Stimulated activated CD8-positive, alpha-beta memory T cell treated with anti-CD3 and anti-CD28 coated beads, Interleukin-2, amount 100 ng/mL, for 48 hours (primary cell): ENCODE measurements around the gene MRPL58.
A peak's percentile ranks its signal among the peaks of the same experiment; 100 is the strongest.

ENCODE experiments used
- DNase-seq, 2 donors: peaks; one replicate each; pipeline ENCODE4 v3.0.0-alpha.2; 2020; ENCODE audit warnings: low read depth in 2 of 2

Gene MRPL58

DNA sequence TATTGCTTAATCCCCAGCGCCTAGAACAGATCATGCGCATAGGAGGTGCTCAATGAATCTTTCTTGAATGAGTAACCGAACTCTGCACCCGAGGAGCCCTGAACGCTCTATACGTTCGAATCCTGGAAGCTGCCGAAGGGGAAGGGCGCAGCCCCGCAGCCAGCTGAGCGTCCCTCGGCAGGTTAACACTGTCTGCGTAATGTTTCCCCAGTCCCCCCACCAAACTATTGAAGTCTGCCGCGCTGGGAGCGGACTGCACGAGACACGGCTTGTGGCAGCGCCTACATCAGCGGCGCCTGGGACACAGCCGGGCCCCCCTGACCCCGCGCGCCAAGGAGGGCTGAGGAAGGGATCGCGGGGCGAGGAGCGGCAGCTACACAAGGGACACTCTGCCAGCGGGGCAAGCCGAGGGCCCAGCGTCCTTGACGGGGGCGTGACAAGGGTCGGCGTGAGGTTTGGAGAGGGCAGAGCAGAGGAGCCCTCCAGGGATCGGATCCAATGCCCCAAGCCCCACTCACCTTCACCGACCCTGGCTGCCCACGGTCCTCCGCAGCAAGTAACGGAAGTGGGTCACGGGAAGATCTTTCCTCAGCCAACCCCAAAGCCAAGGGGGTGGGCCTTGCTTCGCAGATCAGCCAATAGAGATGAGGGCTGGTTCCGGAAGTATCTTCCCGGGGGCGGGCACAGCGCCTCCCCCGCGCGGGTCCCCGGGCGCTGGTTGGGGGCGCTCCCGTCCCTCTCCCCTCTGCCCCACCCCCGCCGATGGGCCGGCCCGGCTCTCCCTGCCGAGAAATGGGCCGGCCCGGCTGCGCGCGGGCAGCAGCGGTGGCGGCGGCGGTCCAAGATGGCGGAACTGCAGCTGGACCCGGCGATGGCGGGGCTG, 34.2 kb downstream of the MRPL58 start, which contains the start of the genes ATP5PD and KCTD2:
Gene ATP5PD, minus strand, starts transcription at position 563 of the 883 bp plus-strand sequence. CDS start 4,319 bp downstream, outside the sequence.
Gene KCTD2, plus strand, starts transcription at position 819 of the 883 bp plus-strand sequence. Its CDS starts 26 bp downstream, at position 845.
- DNase-seq, result peak; percentile 92 to 97

DNA sequence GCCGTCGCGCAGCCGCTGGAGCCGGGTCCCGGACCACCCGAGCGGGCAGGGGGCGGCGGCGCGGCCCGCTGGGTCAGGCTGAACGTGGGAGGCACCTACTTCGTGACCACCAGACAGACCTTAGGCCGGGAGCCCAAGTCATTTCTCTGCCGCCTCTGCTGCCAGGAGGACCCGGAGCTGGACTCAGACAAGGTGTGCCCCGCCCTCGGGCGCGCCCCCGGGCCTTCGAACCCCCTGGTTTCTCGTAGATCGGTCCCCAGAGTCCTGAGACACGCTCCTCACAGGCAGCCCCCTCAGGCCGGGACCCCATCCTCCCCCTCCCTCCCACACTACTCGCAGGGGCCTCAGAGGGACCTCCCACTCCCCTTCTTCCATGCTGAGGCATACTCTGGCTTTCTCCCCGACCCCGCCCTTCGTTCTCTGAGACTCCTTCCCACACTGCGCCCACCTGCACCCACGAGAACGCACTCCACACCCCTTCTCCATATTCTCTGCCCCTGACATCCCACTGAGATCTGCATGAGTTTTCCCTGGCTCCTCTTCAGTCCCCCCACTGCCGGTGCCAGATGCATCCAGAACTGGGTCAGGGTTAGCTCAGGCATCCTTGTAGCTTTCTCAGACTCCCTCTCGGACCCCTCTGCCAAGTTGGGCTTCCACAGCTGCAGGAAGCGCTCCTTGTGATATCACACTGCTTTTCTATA, 35.1 kb downstream of the MRPL58 start:
- no peak for DNase-seq

DNA sequence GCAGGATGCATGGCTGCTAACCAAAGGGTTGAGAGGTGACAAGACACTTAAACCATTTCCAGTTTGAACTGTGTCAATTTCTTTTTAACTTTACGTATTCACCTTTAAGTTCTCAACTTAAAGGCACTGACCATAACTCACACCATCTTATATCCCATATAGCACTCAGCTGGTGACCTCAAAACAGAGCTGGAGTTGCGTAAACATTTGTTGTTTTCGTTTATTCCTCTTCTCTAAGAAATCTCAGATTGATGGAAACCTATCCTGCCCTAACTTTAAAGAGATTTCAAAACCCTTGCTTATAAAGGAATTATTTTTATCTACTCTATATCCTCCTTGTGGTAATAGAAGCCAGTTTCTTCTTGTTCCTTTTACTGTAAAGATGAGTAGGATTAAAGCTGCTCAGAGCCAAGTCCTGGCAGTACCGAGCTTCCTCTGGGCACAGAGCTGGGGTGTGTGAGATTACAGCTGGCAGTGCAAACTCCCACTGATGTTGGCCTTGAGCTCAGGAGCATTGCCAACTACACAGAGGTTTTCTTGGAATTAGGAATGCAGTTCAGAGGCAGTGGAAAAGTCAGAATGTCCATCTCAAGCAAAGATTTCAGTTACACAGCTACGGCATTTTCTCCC, 35.9 kb downstream of the MRPL58 start:
- DNase-seq, result no peak

DNA sequence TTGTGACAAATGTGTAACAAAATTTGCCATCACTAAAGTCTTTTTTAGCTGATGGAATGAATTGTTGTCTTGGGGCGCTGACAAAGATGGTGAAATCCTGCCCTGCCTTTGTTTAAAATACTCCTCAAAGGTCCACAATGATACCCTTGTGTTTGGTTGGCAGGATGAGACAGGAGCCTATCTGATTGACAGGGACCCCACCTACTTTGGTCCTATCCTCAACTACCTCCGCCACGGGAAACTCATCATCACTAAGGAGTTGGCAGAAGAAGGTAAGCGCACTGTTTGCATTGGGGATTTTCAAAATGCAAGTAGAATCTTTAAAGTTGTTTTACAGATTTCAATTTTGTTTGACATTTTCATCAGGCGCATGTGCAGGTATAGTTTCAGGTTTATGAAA, 36.6 kb downstream of the MRPL58 start:
- DNase-seq, result no peak

DNA sequence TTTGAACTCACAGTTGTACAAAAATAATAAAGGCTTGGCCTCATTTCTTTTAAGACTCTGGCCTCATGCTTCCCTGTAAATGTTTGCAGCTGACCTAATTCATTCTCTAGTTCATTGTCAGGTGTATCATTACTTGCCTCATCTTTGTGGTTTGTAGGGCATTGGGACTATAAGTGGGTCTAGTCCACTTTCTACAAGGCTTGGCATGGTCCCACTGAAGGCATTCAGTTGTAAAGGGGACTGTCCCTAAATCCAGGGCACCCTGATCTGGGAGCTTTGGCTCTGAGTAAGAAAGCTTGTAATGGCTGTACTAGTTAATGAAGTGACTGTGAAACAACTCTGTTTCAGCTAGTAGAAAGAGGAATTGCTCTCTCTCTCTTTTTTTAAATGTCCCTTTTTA, 37.2 kb downstream of the MRPL58 start:
- no peak for DNase-seq

DNA sequence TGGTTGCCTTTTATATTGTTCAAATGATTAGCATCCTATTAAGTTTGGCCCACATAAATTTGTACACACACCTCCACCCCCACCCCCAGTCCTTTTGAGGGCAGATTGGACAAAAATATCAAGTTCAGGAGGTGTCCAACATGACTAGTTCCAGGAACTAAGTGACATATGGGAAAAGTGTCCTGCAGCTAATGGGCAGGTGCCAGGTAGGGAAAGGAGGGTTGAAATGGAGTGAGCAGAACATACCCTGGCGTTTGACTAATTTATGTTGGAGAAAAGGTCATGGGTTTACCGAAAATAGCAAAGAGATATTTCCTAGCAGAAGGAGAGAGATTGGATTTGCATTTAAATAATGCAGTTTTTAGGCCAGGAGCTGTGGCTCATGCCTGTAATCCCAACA, 39.5 kb downstream of the MRPL58 start:
- DNase-seq, result no peak

DNA sequence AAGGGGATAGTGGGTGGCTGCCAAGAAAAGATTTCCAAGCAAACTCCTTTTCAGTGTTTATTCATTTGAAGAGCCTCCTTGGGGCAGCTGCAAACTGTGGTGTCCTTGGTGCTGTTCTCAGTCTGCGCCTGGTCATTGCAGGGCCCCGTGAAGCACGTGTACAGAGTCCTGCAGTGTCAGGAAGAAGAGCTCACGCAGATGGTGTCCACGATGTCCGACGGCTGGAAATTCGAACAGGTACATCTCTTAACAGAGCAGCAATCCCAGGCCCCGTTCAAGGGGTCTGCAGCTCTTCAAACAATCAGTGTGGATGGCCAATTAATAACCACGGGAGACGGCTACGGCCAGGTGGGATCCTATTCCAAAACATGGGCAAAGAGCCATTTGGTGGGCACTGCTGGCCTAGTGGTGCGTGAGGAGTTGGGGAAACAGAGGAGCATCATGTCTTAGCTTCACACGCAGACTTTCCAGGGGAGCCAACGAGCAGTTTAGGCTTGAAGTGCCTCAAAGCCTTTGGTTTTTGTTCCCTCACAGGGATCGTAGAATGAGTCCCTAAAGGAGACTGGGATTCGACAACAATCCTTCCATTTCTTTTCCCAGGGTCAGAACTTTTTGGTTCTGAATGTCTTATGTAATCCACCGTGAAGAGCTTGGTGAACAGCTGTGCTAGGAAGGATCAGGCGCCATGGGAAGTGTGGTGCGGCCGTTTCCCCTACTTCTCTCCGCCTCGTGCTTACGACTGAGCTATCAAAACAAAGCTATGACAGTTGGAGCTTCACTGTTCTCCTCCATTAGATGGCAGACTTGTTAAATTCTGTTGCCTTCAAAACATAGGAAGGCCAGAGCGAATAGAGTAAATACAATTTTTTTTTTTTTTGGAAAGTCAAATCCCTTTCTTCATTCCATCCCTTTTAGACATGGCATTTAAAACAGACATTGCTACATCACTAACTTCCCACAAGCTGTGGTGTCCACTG, 47.2 kb downstream of the MRPL58 start:
- DNase-seq, result no peak

DNA sequence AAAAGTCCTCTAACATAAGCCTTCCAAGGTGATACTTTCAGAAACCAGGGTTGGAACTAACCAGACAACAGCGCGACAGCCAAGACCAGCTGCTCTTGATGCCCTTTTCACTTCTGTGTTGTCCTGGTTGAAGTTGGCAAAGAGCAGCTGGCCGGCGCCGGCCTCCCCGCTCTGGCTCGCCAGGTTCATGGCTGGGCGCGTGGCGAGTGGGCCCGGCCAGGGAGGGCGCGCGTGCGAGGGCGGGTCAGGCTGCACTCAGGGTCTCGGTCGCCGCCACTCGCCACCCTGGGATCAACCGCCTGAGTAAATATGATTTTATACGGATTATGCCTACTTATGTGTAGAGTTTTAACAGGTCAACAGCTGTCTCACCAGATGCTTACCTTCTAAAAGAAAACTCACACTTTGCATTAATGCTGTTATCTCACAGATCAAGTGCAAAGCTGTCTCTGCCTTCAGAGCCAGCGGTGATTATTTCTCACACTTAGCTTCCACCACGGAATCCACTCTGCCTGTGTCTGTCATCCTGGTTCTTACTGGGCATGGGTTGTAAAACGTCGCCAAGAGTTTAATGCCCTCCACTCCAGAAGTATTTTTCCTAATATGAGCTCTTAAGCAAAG, 48.1 kb downstream of the MRPL58 start:
- DNase-seq, result no peak

DNA sequence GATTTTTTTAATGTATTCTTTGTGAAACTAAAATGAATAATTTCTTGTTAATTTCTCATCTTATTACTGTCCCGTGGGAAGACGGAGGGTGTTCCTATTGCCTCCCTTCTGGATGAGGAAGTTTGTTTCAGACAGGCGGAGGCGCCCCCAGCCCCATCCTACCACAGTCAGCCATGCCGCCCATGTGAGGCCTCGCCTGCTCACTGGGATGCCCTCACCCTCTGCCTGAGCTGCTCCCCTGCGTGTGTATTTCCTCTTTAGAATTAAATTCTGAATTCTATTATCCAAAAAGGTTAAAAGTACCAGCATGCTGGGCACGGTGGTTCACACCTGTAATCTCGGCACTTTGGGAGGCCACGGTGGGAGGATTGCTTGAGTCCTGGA, 48.6 kb downstream of the MRPL58 start:
- no peak for DNase-seq

DNA sequence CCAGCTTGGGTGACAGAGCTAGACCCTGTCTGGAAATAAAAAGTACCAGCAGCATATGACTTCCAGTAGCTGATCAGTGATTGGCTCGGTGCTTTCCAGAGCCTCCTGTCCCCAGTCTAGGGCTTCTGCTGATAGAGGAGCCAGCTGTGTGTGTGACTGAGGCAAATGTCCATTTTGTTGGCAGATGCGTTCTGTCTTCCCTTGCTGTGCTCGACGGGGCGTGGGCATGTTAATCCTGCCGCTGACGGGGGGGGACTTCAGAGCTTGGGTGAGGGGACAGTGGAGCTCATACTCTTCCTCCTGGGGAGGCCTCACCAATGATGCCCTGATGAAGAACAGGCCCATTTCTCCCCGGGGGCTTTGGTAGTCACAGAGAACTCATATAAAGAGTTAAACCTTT, 49.1 kb downstream of the MRPL58 start:
- no peak for DNase-seq

DNA sequence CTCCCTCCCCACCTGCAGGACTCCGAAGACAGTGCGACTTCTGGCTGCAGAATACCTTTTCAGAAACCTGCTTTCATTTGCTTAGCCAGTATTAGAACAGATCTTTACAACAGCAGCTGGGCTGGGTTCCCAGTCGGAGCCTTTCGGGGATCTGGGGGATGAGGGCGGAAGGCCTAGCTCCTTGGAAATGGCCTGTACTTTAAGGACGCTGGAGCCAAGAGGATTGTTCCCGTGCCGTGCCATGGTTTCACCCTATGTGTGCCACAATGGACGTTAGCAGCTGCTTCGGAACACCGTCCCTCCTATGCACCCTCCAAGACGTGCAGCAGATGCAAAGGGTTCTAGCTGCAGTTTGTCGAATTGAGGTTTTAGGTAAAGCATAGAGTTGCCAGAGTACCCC, 50.7 kb downstream of the MRPL58 start:
- no peak for DNase-seq

DNA sequence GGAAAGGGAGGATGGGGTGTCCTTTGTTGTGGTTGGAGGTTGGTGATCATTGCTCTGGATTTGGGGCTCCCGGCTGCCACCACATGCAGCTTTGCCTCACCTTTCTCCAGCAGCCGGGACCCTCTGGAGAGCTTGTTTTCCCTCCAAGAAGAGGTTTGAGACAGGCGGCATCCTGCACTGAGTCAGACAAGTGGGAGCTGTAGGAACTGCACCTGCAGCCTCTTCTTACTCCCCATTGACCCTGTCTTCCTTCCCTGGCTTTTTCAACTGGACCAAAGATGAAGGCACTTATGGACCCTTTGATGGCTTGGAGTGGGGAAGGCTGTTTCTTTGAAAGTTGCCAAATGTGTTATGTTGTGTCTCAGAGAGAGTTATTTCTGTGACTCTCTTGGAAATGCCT, 51.2 kb downstream of the MRPL58 start:
- DNase-seq, result no peak

DNA sequence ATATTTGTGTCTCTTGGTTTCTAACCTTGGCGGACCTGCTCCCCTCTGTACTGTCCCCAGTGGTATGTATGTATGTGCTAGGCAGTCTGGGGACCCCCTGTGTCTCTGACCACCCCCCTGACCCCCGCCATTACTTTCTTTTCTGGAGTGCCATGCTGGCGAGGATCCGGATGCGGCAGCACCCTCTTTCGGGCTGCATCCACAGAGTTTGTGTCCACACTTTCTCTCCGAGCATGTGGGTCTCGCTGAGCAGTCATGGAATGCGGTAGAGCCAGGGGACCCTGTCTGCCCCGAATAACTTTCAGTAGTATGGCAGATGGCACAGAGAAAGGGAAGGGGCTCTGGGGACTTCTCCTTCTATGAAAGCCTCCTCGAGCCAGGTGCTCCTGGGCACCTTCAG, 51.6 kb downstream of the MRPL58 start:
- no peak for DNase-seq

DNA sequence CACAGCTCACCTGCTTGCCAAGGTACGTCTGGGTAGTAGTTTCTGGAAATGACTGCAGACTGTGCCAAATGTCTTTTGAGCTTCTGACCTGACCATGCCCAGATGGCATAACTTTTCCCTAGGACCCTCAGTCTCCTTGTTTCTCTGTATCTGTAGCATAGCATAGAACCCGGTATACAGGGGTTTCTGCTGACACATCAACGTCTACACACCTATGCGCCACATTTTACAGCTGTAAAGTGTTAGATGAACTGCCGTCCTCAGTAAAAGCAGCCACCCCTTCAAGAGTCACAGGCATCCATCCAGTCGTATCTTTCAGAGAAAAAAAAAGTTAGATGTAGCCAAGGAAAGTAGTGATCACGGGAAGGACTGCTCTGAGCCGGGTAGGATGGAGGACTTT, 52.0 kb downstream of the MRPL58 start:
- no peak for DNase-seq

DNA sequence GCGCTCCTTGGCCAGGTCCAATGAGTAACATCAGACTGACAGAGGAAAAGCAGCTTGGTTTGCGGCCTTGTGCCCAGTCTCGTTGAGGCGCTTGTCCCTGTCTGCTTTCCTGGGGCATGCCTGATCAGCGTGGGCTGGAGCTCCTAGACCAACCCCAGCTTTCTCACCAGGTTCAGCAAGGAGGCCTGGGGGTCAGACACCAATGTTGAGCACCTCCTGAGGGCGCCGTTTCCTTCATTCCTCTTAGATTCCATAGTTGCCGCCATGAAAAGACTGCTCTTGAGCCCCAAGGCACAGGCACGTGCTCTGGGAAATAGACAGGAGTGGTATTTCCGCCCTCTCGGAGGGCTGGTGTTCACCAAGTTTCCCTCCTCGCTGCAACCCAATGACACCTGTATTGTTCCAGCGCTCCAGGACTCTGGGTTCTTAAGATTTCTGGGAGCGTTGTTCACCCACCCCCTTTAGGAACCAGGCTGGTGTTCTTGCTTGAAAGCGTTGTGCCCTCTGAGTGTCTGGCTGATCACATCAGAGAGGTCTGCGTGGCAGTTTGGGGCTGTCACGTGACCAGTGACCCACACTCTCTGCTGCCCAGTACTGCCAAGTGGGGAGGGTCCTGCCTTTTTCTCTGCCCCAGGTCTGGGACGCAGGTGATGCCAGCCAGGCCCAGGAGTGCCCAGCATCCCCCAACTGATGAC, 52.5 kb downstream of the MRPL58 start:
- no peak for DNase-seq

DNA sequence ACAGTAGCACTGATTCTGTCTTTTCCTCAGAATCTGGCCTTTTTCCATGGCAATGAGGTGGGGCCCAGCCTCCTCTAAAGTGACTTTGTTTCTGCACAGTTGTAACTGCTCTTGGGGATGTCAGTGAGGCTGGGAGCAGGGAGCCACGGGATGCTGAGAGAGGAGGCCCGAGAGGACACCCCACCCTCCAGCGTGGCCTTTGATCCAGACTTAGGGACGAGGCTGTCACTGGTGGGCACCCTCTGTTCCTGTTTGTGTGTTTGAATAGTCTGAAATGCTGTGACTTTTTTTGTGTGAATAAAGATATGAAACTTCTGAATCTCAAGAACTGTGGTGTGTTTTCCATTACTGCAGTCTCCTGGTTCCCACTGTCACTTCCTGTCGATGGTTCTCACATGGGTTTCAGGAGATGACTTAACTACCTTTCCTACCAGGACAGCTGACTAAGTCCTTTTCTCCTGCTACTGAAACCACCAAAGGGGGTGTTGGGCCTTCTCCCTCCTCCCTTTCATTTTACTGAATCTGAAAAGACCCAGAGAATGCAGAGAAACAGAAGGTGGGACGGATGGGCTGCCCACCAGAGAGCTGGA, 53.2 kb downstream of the MRPL58 start:
- DNase-seq, result no peak

DNA sequence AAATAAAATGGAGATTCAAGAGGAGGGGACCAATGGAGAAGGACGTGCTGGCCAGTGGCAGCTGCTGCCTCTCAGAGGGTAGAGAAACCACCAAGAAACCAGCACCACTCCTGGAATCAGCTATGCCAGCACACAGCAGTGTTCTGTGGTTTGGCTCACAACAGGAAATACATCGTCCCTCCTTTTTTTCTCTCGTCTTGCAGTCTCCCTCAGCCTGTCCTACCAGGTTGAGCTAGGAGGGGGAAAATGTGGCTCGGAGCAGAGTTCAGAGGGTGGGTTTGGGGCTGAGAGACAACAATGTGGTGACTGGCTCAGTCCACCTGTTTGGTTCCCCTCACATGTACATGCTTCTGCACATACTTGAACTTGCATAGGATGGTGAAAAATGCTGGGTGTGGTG, 55.4 kb downstream of the MRPL58 start:
- no peak for DNase-seq

DNA sequence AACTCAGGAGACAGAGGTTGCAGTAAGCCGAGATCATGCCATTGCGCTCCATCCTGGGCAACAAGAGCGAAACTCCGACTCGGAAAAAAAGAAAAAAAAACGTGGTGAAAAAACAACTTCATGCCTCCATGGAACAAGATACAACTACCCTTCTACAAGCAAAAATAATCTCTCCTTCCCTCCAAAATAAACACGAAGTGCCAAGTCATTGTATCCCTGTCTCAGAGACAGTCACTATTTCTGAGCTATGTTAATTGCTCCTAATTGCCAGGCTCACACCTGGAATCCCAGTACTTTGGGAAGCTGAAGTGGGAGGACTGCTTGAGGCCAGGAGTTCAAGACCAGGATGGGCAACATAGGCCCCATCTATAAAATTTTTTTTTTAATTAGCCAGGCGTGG, 56.3 kb downstream of the MRPL58 start:
- DNase-seq, result no peak

DNA sequence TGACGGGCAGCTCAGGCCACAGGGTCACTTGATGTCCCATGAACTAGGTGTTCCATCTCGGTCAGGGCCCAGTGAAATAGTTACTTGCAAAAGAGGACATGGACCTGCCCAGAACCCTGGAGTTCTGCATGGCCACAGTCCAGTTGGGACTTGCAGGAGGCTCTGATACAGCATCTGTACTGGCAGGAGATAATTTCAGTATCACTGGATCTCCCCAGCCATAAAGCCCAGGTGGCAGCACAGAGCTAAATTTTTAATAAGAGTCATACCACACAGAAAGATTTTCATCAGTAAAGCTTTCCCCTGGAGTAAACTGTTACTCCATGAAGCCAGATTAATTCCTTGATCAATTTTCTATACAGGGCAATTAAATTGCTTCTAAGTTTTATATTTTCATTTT, 57.3 kb downstream of the MRPL58 start:
- no peak for DNase-seq
